ENCODE data around the gene KDELR1.

The KDELR1 gene

DNA sequence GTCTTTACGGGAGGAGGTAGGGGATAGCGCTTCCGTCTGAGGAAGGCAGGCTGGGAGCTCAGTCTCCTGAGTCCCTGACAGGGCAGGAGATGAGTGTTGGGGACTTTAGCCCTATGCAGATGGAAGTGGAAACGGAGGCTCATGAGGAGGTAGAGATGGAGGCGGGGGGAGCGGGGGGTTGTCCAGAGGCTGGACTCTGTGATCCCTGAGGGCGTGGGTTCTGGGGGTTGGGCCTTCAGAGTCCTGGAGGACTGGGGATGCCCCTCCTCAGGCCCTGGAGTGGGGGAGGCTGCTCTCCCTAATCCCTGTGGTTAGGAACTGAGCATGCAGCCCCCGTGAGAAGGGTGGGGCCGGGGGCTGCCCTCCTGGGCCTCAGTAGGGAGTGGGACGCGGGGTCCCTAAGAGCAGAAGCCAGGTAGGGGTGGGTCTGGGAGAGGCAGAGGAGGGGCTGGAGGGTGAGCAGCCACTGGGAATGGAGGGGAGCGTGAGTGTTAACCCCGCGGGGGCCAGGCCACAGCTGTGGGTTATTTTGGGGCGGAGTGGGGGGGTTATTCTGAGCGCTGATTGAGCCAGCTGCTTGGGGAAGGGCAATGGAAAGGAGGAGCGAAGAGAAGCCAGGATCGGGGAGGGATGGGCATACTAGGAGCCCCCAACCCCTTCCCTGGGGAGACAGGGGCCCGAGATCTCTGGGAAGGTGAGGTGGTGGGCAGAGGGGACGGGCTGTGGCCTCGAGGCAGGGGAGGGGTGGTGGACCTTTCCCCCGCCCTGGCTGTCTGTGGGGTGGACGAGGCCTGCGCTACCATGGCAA, 4.9 kb upstream of the KDELR1 start:
- ATAC-seq = no peak
- TF ChIP-seq ZNF565 (CRISPR knock-in tag; conservative IDR thresholded peaks at IDR 0.05; ENCODE audit: low read depth) = no peak
- no peak for TF ChIP-seq ZNF8 (CRISPR knock-in tag; IDR thresholded peaks at IDR 0.05)
- TF ChIP-seq ZFP3 (CRISPR knock-in tag; IDR thresholded peaks at IDR 0.05) = no peak
- TF ChIP-seq, protein P1, sequence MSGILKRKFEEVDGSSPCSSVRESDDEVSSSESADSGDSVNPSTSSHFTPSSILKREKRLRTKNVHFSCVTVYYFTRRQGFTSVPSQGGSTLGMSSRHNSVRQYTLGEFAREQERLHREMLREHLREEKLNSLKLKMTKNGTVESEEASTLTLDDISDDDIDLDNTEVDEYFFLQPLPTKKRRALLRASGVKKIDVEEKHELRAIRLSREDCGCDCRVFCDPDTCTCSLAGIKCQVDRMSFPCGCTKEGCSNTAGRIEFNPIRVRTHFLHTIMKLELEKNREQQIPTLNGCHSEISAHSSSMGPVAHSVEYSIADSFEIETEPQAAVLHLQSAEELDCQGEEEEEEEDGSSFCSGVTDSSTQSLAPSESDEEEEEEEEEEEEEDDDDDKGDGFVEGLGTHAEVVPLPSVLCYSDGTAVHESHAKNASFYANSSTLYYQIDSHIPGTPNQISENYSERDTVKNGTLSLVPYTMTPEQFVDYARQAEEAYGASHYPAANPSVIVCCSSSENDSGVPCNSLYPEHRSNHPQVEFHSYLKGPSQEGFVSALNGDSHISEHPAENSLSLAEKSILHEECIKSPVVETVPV (CRISPR knock-in tag; IDR thresholded peaks at IDR 0.05) = no peak
- TF ChIP-seq, protein P2, sequence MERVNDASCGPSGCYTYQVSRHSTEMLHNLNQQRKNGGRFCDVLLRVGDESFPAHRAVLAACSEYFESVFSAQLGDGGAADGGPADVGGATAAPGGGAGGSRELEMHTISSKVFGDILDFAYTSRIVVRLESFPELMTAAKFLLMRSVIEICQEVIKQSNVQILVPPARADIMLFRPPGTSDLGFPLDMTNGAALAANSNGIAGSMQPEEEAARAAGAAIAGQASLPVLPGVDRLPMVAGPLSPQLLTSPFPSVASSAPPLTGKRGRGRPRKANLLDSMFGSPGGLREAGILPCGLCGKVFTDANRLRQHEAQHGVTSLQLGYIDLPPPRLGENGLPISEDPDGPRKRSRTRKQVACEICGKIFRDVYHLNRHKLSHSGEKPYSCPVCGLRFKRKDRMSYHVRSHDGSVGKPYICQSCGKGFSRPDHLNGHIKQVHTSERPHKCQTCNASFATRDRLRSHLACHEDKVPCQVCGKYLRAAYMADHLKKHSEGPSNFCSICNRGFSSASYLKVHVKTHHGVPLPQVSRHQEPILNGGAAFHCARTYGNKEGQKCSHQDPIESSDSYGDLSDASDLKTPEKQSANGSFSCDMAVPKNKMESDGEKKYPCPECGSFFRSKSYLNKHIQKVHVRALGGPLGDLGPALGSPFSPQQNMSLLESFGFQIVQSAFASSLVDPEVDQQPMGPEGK (CRISPR knock-in tag; IDR thresholded peaks at IDR 0.05; ENCODE audit: borderline replicate concordance) = no peak
- no peak for TF ChIP-seq OSR1 (CRISPR knock-in tag; IDR thresholded peaks at IDR 0.05)
- TF ChIP-seq BACH2 (CRISPR knock-in tag; IDR thresholded peaks at IDR 0.05; ENCODE audit: borderline replicate concordance) = no peak
- TF ChIP-seq ZC3H10 (CRISPR knock-in tag; IDR thresholded peaks at IDR 0.05) = no peak
- no peak for TF ChIP-seq TCF4 (CRISPR knock-in tag; IDR thresholded peaks at IDR 0.05; ENCODE audit: borderline replicate concordance)
- TF ChIP-seq, protein P3, sequence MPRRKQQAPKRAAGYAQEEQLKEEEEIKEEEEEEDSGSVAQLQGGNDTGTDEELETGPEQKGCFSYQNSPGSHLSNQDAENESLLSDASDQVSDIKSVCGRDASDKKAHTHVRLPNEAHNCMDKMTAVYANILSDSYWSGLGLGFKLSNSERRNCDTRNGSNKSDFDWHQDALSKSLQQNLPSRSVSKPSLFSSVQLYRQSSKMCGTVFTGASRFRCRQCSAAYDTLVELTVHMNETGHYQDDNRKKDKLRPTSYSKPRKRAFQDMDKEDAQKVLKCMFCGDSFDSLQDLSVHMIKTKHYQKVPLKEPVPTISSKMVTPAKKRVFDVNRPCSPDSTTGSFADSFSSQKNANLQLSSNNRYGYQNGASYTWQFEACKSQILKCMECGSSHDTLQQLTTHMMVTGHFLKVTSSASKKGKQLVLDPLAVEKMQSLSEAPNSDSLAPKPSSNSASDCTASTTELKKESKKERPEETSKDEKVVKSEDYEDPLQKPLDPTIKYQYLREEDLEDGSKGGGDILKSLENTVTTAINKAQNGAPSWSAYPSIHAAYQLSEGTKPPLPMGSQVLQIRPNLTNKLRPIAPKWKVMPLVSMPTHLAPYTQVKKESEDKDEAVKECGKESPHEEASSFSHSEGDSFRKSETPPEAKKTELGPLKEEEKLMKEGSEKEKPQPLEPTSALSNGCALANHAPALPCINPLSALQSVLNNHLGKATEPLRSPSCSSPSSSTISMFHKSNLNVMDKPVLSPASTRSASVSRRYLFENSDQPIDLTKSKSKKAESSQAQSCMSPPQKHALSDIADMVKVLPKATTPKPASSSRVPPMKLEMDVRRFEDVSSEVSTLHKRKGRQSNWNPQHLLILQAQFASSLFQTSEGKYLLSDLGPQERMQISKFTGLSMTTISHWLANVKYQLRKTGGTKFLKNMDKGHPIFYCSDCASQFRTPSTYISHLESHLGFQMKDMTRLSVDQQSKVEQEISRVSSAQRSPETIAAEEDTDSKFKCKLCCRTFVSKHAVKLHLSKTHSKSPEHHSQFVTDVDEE (CRISPR knock-in tag; IDR thresholded peaks at IDR 0.05) = no peak
- TF ChIP-seq ARNTL (CRISPR knock-in tag; IDR thresholded peaks at IDR 0.05; ENCODE audit: borderline replicate concordance, low read depth) = no peak
- no peak for TF ChIP-seq RARB (CRISPR knock-in tag; IDR thresholded peaks at IDR 0.05)
- TF ChIP-seq GLIS3 (CRISPR knock-in tag; IDR thresholded peaks at IDR 0.05) = no peak

DNA sequence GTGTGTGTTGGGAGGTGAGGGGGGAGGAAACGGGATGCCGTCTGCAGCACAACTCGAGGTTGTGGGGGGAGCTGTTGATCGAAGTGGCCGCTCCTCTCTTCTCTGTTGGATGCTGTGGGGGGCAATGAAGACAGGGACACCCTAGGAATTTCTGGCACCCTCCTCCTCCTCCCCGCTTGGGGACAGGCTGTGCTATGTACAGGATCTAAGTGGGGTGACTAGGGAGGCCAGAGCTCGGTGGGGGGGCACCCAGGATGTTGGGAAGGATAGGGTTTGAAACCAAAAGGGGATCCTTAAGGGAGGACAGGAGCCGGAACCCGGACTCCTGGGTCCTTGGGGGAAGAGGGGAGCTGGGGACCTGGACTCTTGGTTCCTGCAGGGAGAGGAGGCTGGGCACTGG, 4.1 kb upstream of the KDELR1 start:
- ATAC-seq = no peak
- TF ChIP-seq ZNF8 (CRISPR knock-in tag; IDR thresholded peaks at IDR 0.05) (no peak), ZC3H10 (CRISPR knock-in tag; IDR thresholded peaks at IDR 0.05) (no peak), ZFP3 (CRISPR knock-in tag; IDR thresholded peaks at IDR 0.05) (no peak), GLIS3 (CRISPR knock-in tag; IDR thresholded peaks at IDR 0.05) (no peak), CSDC2 (CRISPR knock-in tag; IDR thresholded peaks at IDR 0.05) (no peak), PPARA (CRISPR knock-in tag; IDR thresholded peaks at IDR 0.05; ENCODE audit: borderline replicate concordance) (no peak), BACH2 (CRISPR knock-in tag; IDR thresholded peaks at IDR 0.05; ENCODE audit: borderline replicate concordance) (no peak), ZNF70 (CRISPR knock-in tag; IDR thresholded peaks at IDR 0.05) (no peak)
- TF ChIP-seq, protein P2 (CRISPR knock-in tag; IDR thresholded peaks at IDR 0.05; ENCODE audit: borderline replicate concordance) = no peak
- TF ChIP-seq, protein P1 (CRISPR knock-in tag; IDR thresholded peaks at IDR 0.05) = no peak
- TF ChIP-seq, protein P4, sequence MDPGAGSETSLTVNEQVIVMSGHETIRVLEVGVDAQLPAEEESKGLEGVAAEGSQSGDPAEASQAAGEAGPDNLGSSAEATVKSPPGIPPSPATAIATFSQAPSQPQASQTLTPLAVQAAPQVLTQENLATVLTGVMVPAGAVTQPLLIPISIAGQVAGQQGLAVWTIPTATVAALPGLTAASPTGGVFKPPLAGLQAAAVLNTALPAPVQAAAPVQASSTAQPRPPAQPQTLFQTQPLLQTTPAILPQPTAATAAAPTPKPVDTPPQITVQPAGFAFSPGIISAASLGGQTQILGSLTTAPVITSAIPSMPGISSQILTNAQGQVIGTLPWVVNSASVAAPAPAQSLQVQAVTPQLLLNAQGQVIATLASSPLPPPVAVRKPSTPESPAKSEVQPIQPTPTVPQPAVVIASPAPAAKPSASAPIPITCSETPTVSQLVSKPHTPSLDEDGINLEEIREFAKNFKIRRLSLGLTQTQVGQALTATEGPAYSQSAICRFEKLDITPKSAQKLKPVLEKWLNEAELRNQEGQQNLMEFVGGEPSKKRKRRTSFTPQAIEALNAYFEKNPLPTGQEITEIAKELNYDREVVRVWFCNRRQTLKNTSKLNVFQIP (CRISPR knock-in tag; IDR thresholded peaks at IDR 0.05; ENCODE audit: borderline replicate concordance, low read depth) = no peak
